DOHH2 (cell line): ENCODE data around the gene FAM78A.

Source experiments
- H3F3A ChIP-seq: fragments of 200-600 bp; sonication (generic), shearing (Covaris generic); 2 replicates; pipeline ENCODE4 v1.6.0; 2016; ENCODE audit warnings: antibody characterized with exemption, mild to moderate bottlenecking; ENCODE audit not compliant: control insufficient read depth, insufficient read depth
- H3K27ac ChIP-seq: fragments of 200-600 bp; sonication (generic); 2 replicates; pipeline ENCODE4 v1.5.1; 2014; ENCODE audit warnings: low read depth, mild to moderate bottlenecking, low read length, moderate library complexity
- H3K27me3 ChIP-seq: fragments of 200-600 bp; sonication (generic); 2 replicates; pipeline ENCODE4 v1.6.1; 2014; ENCODE audit warnings: mild to moderate bottlenecking, low read length, mixed read lengths; ENCODE audit not compliant: control insufficient read depth
- H3K36me3 ChIP-seq: fragments of 200-600 bp; sonication (generic); 2 replicates; pipeline ENCODE4 v1.6.1; 2014; ENCODE audit warnings: mild to moderate bottlenecking, low read length, moderate library complexity, mixed read lengths; ENCODE audit not compliant: control insufficient read depth
- H3K4me1 ChIP-seq: fragments of 200-600 bp; sonication (generic); 2 replicates; pipeline ENCODE4 v1.6.1; 2014; ENCODE audit warnings: mild to moderate bottlenecking, low read length, mixed read lengths; ENCODE audit not compliant: control insufficient read depth
- H3K4me2 ChIP-seq: fragments of 200-600 bp; sonication (generic); 2 replicates; pipeline ENCODE4 v1.6.0; 2014; ENCODE audit warnings: mild to moderate bottlenecking, low read length, moderate library complexity
- H3K4me3 ChIP-seq: fragments of 200-600 bp; sonication (generic); 2 replicates; pipeline ENCODE4 v1.5.1; 2014; ENCODE audit warnings: mild to moderate bottlenecking, low read length, mixed read lengths
- H3K79me2 ChIP-seq: fragments of 200-600 bp; sonication (generic); 2 replicates; pipeline ENCODE4 v1.6.1; 2014; ENCODE audit warnings: mild to moderate bottlenecking, low read length, mixed read lengths; ENCODE audit not compliant: control insufficient read depth
- H3K9me2 ChIP-seq: fragments of 200-600 bp; sonication (generic); replicated peaks from 2 replicates; pipeline ENCODE4 v1.6.1; 2014; ENCODE audit warnings: mild to moderate bottlenecking, low read length, mixed read lengths; ENCODE audit not compliant: control insufficient read depth
- H3K9me3 ChIP-seq: fragments of 200-600 bp; sonication (generic); 2 replicates; pipeline ENCODE4 v1.6.1; 2014; ENCODE audit warnings: antibody characterized with exemption, low read length, mixed read lengths; ENCODE audit not compliant: control insufficient read depth, insufficient read depth
- H4K20me1 ChIP-seq: fragments of 200-600 bp; sonication (generic); 2 replicates; pipeline ENCODE4 v1.6.0; 2014; ENCODE audit warnings: low read depth, mild to moderate bottlenecking, antibody characterized with exemption, low read length, moderate library complexity; ENCODE audit not compliant: control insufficient read depth, insufficient read depth
- CTCF ChIP-seq: fragments of 200-600 bp; sonication (generic); IDR thresholded peaks from one replicate; pipeline ENCODE4 v1.5.1; 2014; ENCODE audit warnings: antibody characterized with exemption, mild to moderate bottlenecking, low read depth, low read length; ENCODE audit not compliant: poor library complexity, severe bottlenecking
- EZH2phosphoT487 ChIP-seq: fragments of 200-600 bp; sonication (generic); IDR thresholded peaks from 2 replicates; pipeline ENCODE4 v1.6.1; 2017; ENCODE audit warnings: borderline replicate concordance, mild to moderate bottlenecking, antibody characterized with exemption, low read length, moderate library complexity, mixed read lengths

FAM78A gene

GRCh38 chr9:131303381-131304321 lies 27.3 kb upstream of the FAM78A start:
- no peaks in the 10 kb centered on the region for H3K36me3 ChIP-seq
- H3K79me2 ChIP-seq, result no peaks in the 10 kb centered on the region
- H3K4me2 ChIP-seq, result no peak overlapping the region
- H3K4me1 ChIP-seq, result 0 out of 2 replicates have a peak, but pooled peaks cover 4% of the 10 kb centered on the region
- TF ChIP-seq CTCF (no peak), EZH2phosphoT487 (no peak)
- H3K9me2 ChIP-seq, result no peaks in the 10 kb centered on the region
- H3K9me3 ChIP-seq, result no peaks in the 10 kb centered on the region
- no peak overlapping the region for H3K4me3 ChIP-seq
- H3K27me3 ChIP-seq, result no peaks in the 10 kb centered on the region
- H3F3A ChIP-seq, result no peaks in the 10 kb centered on the region
- no peaks in the 10 kb centered on the region for H4K20me1 ChIP-seq
- H3K27ac ChIP-seq, result no peak overlapping the region

GRCh38 chr9:131302244-131303075 lies 26.1 kb upstream of the FAM78A start:
- Histone ChIP-seq H4K20me1 (no peaks in the 10 kb centered on the region), H3K4me2 (no peak overlapping the region), H3K4me3 (no peak overlapping the region), H3K9me3 (no peaks in the 10 kb centered on the region), H3F3A (no peaks in the 10 kb centered on the region), H3K36me3 (no peaks in the 10 kb centered on the region), H3K9me2 (no peaks in the 10 kb centered on the region), H3K79me2 (no peaks in the 10 kb centered on the region), H3K27me3 (no peaks in the 10 kb centered on the region), H3K4me1 (0 out of 2 replicates have a peak, but pooled peaks cover 4% of the 10 kb centered on the region), H3K27ac (no peak overlapping the region)
- TF ChIP-seq CTCF (no peak), EZH2phosphoT487 (no peak)

- TF ChIP-seq CTCF, result no peak
- TF ChIP-seq EZH2phosphoT487, result no peak
- no peaks in the 10 kb centered on the region for H3K9me2 ChIP-seq
- no peak overlapping the region for H3K4me3 ChIP-seq
- H3K4me1 ChIP-seq, result 0 out of 2 replicates have a peak, but pooled peaks cover 4% of the 10 kb centered on the region
- H3K4me2 ChIP-seq, result no peak overlapping the region
- no peaks in the 10 kb centered on the region for H3K27me3 ChIP-seq
- H4K20me1 ChIP-seq, result no peaks in the 10 kb centered on the region
- no peaks in the 10 kb centered on the region for H3K9me3 ChIP-seq
- H3F3A ChIP-seq, result no peaks in the 10 kb centered on the region
- H3K79me2 ChIP-seq, result no peaks in the 10 kb centered on the region
- H3K27ac ChIP-seq, result no peak overlapping the region
- no peaks in the 10 kb centered on the region for H3K36me3 ChIP-seq
Measured at GRCh38 chr9:131300444-131300843, 24.1 kb upstream of the FAM78A start.
